ENCODE measurements around the gene CHST13. TPM values are rescaled to one million over a fixed set of nuclear protein-coding genes. Genes with fewer than 3 reads are reported as not detected.

CHST13 gene
- total RNA-seq, 1 donor from 2014 or later, result not detected

DNA sequence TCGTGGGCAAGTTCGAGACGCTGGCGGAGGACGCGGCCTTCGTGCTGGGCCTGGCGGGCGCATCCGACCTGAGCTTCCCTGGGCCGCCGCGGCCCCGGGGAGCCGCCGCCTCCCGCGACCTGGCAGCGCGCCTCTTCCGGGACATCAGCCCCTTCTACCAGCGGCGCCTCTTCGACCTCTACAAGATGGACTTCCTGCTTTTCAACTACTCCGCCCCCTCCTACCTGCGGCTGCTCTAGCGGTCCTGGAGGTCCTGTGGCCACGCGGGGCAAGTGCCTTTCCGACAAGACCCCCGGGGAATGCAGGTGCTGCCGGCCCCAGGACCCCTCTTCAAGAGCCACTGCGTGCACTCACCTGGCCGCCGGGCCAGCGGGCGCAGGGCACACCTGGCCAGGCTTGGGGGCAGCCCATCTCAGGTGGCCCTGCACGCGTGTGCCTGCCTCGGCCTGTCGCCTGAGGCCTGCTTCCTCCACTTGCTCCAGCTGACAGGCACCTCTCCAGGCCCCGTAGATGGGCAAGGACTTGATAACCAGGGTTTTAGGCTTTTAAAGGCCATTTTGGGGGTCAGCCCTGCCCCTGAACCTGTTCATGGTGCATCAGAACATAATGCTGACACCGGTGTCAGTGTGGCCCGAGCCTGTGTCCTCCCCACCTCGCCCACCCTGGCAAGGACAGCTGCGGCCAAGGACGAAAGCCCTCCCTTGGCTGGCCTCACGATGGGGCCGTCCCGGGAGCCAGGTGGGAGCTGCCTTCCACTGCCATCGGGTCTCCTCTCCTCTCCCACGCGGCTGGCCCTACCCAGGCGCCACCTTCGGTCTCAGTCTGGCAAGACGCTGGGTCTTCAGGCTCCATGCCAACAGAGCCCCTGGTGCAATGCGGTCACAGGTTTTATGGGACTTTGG is 18.6 kb downstream of the CHST13 start:
- no peak for DNase-seq

DNA sequence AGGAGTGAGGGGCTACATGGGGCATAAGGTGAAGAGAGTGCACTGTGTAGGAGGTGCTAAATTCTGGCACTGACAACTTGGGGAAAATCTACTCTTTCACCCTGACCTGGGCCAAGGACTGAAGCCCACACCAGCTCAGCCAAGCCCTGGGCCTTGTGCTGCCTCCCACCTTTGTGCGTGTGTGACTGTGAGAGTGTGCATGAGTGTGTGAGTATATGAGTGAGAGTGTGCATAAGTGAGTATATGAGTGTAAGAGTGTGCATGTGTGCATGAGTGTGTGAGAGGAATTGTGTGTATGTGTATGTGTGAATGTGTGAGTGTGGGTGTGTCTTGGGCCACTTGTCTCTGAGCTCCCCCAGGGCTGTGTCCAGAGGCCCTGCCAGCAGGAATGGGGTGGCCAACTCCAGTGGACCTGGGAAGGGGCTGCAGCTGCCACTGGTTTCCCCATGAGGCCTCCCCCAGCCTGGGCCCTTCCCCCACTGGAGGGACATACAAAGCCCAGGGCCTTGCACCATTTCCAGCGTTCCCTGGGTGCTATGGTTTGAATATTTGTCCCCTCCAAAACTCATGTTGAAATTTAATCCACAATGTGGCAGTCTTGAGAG is 19.6 kb downstream of the CHST13 start:
- DNase-seq, result no peak

DNA sequence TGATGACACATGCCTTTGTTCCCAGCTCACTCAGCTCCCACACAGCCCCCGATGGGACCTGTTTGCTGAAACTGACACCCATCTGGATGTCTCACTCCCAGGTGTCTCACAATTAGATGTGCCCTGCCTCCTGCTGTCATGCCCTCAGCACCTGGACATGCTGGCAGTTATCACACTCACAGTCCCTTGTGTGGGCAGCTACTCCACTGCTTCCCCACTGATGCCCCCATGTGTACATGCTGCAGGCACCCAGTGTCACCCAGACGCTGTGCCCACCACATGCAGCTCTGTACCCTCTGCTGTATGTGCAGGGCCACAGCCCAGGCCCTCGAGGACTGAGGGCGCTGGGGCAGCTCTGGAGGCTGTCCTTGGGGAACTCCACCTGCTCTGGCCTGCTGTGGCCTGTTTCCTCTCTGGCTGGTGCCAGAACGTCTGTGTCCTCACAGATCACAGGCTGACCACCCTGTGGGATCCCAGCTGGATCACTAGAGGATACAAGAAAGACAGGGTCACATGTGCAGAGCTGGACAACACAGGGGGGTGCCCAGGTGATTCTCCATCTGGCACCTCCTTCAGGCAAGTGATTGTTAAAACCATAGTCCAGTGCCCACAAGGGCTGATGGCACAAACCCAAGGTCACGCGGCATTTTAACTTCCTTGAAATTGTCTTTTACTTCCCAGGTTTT is 20.8 kb downstream of the CHST13 start:
- no peak for DNase-seq

DNA sequence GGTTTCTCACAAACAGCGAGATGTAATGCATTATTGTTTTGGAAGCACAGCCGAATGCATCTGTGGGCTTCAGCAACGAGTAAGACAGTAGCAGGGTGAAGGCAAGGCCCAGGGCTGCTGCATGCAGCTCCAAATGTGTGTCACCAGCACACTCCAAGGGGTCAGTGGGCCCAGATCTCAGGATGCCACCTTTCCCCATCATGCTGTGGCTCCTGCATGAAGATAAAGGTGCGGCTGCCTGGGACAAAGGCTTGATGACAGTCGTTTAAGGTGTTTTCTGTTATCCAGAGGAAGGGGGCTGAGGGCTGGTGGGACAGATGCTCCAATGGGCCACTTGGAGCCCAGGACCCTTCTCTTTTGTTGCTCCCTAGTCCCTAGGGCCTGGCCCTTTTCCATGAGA is 21.6 kb downstream of the CHST13 start:
- no peak for DNase-seq

DNA sequence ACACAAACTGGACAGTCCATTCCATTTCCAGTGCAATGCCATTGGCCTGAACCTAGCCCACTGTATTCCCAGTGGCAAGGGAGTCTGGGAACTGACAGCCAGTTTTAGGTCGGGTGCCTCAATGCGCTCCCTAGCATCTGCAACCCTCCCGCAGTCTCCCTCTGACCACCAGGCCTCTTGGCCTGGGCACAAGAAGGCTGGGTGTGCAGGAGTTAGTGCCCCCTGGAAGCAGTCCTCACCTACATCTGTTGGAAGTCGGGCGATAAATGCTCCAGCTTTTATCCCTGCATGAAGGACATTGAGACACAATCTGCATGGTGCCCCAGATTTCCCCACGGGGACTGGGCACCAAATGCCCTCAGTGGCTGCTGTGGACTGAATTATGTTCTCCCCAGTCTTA is 22.1 kb downstream of the CHST13 start:
- no peak for DNase-seq

DNA sequence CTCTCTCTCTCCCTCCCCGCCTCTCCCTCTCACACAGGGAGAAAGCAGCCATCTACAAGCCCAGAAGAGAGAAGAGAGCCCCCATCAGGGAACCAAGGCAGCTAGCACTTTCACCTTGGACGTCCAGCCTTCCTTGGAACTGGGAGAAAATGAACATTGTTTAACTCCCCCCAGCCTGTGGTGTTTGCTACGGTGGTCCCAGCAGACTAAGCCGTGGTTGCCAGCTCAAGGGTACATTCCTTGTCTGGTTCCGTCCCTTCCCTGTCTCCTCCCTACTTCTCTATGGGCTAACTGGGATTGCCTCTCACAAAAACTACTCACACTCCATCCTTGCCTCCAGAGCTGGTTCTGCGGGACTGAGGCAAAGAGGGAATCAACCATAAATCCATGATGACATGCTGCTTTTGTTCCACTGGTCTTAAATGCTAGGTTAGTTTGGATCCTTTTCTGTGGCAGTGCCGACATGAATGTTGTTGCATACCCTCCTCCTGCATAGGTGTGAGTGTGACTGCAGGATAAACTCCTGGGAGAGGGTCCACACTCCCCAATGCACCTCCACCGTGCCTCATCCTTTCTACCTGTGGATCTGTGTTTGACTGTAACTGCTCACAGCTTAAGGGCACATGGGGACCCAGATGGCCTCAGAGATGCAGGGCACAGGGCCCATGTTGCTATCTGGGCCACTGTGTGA is 22.7 kb downstream of the CHST13 start:
- DNase-seq, result no peak

DNA sequence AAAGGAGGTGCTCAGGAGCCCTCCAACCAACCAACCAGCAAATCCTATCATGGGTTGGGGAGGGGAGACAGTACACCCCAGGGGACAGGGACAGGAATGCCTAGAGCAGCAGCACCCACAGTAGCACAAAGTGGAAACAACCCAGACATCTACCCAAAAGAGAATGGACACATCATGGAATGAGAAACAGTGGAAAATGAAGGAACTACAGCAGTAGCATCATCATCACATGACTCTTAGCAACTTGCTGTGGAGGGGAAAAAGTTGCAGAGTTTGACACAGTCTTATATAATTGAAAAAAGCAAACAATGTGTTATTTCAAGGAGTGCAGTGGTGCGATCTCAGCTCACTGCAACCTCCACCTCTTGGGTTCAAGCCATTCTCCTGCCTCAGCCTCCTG is 23.8 kb downstream of the CHST13 start:
- DNase-seq, result no peak

DNA sequence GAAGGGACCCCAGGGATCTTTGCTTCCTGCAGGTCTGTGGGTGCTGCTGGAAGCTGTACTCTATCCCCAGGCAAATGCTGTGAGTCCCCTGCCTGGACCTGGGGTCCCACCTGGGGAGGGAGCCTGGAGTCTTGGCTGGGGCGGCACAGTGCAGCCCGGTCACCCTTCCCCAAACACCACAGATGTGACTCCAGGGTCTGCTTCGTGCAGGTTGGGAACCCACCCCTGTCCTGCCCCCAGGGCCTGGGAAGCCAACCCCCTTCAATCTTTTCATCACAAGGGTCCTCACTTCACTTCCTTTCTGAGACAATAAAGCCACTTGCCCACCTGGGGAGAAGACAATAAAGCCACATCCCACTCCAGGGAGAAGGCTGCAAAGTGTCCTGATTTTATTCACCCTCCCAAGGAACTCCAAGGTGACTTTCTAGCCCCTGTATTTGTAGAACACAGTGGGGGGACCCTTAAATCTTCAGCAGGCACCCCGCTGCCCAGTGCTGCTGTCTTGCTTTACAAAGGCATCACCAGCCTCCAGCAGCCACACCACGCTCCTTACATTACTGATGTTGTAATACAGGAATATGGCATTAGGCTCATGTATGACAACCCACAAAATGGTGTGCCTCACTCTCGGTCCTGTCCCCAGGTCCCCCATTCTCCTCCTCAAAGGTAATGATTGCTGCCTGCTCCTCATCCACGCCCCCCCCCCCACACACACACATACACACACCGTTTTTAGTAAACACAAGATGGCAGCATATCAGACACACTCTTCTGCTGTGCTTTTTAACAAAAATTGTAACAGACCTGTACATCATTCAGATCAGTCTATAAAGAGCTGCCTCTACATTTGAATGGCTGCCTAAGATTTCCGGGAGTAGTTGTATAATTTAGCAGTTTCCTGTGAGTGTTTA is 24.9 kb downstream of the CHST13 start:
- no peak for DNase-seq

DNA sequence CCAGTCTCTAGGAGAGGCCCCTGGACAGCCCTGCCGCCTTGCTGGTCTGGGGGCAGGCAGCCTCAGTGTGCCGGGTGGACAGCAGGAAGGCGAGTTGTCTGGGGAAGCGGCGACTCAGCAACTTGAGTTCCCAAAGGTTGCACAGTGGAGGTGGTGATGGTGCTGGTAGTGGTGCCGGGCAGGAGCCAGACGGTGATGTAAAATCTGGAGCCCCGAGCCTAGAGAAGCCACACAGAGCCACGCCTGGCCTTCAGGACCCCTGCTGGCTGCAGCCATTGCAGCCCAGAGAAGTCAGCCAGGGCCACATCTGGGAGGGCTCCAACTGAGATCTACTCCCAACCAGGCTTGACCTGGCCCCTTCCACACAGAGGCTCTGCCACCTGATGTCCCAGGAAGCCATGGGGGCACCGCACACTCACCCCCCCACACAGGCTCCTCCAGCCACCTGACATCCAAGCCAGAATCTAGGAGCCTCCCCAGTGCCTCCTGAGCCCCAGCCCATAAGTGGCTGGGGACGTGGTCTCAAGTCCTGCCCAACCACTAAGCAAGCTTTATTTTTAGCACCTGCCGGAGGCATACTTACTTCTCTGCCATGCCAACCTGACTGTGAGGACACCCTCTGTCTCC is 26.0 kb downstream of the CHST13 start:
- DNase-seq, result no peak

DNA sequence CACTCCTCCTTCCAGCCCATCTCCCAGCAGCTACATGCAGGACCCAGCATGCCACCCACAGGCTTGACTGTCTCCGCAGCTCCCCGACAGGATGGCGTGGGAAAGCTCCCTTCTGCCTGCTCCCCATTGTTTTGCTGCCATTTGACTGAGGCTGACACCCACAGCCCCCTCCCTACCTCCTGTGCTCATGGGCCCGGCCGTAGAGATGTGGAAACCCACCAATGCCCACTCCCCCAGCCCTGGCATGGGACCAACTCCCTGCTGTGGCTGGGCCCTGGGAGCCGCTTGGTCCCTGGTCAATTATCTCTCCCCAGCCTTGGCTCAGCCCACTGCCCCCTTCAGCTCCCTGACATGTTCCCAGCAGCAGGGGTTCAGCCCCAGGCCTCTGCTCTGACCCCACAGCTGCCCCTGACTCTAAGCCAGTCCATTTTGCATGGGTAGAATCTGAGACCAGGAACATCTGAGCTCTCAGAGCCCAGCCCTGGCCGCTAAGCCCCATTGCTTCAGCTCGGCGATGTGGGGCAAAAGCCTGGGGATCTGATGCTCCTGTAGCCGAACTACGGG is 26.6 kb downstream of the CHST13 start:
- DNase-seq, result no peak

DNA sequence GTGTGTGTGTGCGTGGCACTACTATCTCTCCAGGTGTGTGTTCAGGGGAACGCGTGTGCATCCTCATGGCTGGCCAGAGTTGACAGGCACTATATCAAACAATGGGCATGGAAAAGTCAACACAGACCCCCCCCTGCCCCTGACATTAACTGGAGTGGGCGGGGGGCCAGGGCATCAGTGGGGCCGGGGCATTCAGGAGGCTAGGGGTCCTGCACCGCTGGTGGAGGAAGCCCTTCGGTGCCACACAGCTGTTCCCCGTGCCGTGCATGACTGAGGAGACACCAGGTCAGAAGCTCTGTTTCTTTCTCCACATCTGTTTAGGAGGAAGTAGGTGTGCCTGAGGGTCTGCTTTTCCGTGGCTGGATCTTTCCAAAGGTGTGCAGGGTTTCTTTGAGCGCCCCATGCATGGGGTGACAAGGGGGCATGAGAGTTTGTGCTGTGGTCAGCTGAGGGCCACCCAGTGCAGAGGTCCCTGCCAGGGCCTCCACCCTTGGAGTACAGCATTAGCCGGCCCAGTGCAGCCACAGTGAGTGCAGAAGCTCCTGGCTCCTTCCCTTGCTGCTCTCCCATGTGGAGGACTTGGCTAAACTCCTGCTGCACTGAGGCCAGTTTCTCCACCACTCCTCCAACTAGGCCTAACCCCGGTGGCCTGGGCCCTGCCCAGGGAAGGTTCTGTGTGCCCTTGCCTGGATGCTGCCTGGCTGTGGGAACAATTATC is 27.3 kb downstream of the CHST13 start:
- DNase-seq, result no peak

DNA sequence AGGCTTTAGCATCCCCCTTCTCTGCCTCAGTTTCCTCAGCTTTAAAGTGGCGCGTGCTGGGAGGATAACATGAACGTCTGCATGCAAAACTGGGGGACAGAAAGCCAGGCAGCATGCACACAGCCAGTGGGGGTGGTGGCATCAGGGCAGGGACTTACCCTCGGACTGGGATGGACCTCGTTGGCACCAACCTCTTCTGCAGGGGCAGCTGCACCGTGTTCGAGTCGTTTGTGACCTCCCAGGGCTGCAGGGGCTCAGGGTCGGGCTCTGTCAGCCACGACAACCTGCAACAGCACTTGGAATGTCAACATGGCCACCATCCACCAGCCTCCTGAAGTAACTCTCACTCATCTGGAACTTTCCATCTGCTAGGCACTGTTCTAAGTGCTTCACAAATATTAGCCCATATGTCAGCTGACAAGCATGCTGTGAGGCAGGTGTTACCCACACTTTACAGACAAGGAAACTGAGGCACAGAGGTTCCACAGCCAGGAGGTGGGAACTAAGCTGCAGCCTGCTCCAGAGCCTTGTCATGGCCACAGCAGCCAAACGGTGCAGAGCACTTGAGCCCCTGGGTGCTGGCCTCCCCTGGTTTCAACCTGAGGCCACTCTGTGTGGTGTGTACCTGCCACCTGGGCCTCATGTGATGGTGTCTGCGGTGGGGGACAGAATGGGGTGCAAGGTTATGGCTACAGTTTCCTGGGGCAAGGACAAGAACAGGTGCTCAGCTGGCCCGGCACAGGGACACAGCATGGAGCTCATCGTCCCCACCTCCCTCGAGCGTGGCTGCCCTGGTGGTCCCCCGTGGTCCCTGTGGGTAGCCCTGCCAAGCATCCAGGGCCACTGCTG is 28.1 kb downstream of the CHST13 start:
- no peak for DNase-seq

DNA sequence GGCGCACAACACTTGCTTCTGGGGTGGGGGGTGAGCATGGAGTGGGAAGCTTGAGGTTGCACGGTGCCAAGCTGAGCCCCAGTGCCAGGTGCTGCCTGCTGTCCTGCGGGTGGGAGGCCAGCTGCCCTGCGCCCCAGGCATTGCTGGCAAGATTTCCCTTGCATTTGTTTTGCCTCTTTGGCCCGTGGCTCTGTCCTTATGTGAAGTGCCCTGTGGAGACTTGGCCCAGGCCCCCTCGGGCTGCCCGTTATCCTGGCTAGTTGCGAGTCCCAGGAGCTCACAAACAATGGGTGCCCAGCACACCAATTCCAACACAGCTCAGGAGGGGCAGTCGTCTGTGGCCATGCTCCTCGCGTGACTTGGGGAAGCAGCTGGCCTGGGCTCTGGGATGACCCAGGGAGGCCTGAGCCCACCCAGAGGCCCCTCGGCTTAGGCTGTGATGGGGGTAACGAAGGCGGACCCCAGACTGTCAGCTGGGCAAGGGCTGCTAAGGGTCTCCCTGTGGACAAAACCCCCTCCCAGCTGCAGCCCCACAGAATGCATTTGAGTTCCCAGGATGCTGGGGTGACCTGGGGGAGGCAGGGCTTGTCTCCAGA is 28.8 kb downstream of the CHST13 start:
- no peak for DNase-seq

DNA sequence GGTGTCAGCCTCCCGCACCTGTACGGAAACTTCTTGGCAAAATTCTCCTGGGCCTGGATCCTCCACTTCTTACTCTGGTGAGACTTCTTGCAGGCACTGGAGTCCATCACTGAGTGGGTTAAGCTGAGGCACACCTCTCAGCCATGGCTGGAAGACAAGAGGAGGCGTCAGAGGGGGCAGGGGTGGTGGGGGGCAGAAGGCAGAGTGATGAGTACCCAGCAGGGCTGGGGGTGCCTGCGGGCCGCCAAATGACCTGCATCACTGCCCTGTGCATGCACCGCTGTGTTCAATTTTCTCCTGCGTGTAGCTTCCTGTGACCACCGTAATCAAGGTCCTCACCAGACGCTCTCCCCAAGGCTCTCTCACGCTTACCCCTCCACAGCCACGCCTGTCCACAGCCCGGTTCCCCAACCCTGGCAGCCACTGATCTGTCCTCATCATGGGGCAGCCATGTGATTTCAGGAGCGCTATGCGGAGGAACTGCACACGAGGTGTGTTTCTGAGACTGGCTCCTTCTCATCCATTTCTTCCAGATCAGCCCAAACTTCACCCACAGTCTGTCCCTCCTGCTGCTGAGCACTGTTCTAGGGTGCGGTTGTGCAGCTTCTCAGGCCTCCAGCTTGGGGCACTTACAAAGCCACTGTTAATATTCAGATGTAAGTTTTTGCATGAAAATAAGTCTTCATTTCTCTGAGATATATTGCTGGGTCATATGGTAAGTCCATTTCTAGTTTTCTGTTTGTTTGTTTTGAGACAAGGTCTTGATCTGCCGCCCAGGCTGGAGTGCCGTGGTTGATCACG is 29.5 kb downstream of the CHST13 start:
- DNase-seq, result no peak

DNA sequence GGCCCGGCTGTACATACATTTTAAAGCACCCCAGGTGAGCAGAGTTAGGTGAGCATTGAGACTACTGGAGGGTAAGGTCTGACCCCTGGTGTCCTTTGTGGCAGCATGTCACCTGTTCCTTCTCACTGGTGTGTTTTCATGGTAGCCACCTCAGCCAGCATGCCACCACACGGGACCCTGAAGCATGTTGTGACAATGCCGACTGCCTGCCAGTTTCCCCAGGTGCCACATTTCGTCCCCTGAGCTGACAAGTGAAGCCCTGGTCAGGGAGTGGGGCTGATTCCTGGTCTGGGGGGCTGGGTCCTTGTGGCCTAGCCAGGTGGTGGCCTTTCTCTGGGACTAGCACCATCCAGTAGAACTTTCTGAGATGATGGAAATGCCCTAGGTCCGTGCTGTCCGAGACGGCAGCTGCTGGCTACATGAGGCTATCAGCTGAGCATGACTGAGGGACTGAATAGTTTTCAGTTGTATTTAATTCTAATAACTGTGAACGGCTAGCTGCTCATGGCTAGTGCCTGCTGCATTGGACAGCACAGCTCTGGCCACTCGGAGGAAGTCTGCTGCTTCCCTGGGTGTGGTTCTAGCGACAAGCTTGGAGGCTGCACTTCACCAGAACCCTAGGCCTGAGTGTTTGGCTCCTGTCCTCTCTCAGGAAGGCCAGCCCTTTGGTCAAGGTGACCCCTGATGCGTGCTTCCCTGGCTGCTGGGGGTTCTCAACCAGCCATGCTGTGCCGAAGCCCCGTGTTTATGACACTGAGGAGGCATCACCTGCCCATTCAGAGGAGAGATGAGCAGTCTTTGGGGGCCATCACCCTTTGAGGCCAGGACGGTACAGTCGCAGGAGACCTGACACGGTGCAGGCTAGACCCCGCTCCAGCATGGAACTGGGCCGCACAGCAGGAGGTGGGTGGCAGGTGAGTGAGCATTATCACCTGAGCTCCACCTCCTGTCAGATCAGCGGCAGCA is 30.9 kb downstream of the CHST13 start:
- DNase-seq, result no peak

DNA sequence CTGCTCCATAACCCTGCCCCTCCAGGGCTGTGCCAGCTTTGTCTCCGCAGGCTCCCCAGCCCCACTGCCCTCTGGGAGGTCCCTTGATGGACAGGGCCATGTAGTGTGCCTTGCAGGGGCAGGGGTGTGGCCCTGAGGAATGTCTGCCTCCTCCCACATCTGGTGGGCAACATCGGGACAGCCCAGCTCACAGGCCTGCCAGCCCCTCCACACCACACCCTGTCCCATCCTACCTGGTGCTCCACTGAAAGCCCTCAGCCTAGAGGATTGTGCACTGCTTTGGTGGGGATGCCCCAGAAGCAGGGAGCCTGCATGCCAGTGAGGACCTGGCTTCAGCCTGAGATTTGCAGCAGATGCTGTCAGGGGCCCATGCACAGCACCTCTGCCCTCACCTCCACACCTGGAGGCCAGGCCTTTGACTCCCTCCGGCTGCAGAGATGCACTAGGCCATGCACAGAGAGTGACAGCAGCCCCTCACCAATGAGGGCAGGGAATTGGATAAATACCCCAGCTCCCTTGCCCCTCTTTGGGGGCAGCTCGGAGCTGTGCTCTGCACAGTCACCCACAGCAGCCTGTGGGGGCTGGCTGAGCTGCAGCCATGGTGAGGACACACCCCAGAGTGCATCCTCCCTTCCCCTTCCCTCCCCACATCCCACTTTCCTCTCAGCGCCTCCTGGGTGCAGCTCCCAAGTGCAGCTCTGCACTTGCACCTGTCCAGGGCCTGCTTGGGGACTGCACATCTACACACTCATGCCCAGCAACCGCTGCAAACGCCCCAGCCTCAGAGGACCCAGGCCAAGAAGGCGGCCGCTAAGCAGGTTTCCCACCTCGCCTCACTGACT is 32.1 kb downstream of the CHST13 start:
- DNase-seq, result no peak

All from occipital lobe (tissue), 2 donors.